Measurements from ENCODE around the gene CREB3L2. TPM values are rescaled to one million over a fixed set of nuclear protein-coding genes. Genes with fewer than 3 reads are reported as not detected.

CREB3L2 gene
- polyA plus RNA-seq, 1 of the 3 experiments (the other 2 are of a cell fraction) = 22.9 TPM

GRCh38 chr7:137970253-137970975 is 31.5 kb downstream of the CREB3L2 start:
- H3K36me3 ChIP-seq (replicated peaks in 1 of 2; ENCODE audit: control insufficient read depth in 1 of 2, insufficient read depth in 2 of 2, low read length in 1 of 2) = peaks cover 0 to 12% of the 10 kb centered on the region in 2 experiments
- DNase-seq = no peak
- peaks cover 15 to 31% of the 10 kb centered on the region in 2 experiments; a peak in 3 of 4 replicates for H3K4me1 ChIP-seq (ENCODE audit: control insufficient read depth in 1 of 2, insufficient read depth in 2 of 2, low read depth in 1 of 2, low read length in 1 of 2)
- H3K4me2 ChIP-seq = peak overlapping the region; percentile 12; the same call in 1 of the 2 replicates
- 45% methylated on average over 8 of the region's 8 CpGs for WGBS (ENCODE audit: low lambda C conversion rate)
- H3K27ac ChIP-seq (ENCODE audit: low read depth in 2 of 2, low read length in 1 of 2) = peak overlapping the region; percentile 84 to 85
- H3F3A ChIP-seq (replicated peaks; ENCODE audit: insufficient read depth) = peaks cover 40% of the 10 kb centered on the region
- ChIA-PET CTCF (interaction anchor here (1.2 to 1.3 kb wide), 2 partner anchors 10 to 32 kb away, joined by 3 to 6 read pairs; no protein-coding TSS in a partner anchor), POLR2A (no interaction called here)
- no peaks in the 10 kb centered on the region for H3K27me3 ChIP-seq (ENCODE audit: insufficient read depth)
- H3K9ac ChIP-seq = peak overlapping the region; percentile 56; the same call in 1 of the 2 replicates
- no peaks in the 10 kb centered on the region for H3K9me2 ChIP-seq
- no peak overlapping the region for H2AFZ ChIP-seq (ENCODE audit: low read depth)
- no peaks in the 10 kb centered on the region for H3K9me3 ChIP-seq
- peaks cover 97% of the 10 kb centered on the region for H3K79me2 ChIP-seq (ENCODE audit: insufficient read depth)
- H3K4me3 ChIP-seq (ENCODE audit: low read depth in 2 of 2, low read length in 1 of 2) = no peak overlapping the region
- H4K20me1 ChIP-seq (ENCODE audit: insufficient read depth) = no peaks in the 10 kb centered on the region; the same call in 1 of the 2 replicates
- TF ChIP-seq TEAD4 (IDR thresholded peaks at IDR 0.05; ENCODE audit: borderline replicate concordance, insufficient read depth) (peak; percentile 47; the same call in 1 of the 2 replicates), TAF1 (IDR thresholded peaks at IDR 0.05; ENCODE audit: borderline replicate concordance, low read depth, low read length) (no peak; the same call in 1 of the 2 replicates), USF2 (IDR thresholded peaks at IDR 0.05; ENCODE audit: borderline replicate concordance, low read depth, low read length) (no peak), FOXJ3 (CRISPR knock-in tag; IDR thresholded peaks at IDR 0.05) (no peak), POLR2AphosphoS5 (IDR thresholded peaks at IDR 0.05; ENCODE audit: low read depth, low read length) (peak; percentile 32; the same call in 1 of the 2 replicates), TCF12 (IDR thresholded peaks at IDR 0.05) (peak; percentile 78), REST (IDR thresholded peaks at IDR 0.05; ENCODE audit: low read depth, low read length) (peak; percentile 88), CTCF (IDR thresholded peaks at IDR 0.05) (no peak), GABPA (IDR thresholded peaks at IDR 0.05; ENCODE audit: low read depth) (no peak), RXRA (IDR thresholded peaks at IDR 0.05; ENCODE audit: borderline replicate concordance, low read depth) (peak; percentile 21; the same call in 1 of the 2 replicates), SIN3A (IDR thresholded peaks at IDR 0.05; ENCODE audit: borderline replicate concordance, low read depth, low read length) (no peak; the same call in 1 of the 2 replicates), GATA2 (CRISPR knock-in tag; IDR thresholded peaks at IDR 0.05) (no peak), FOSL2 (IDR thresholded peaks at IDR 0.05; ENCODE audit: borderline replicate concordance, low read depth) (peak; percentile 28; the same call in 1 of the 2 replicates), RAD21 (IDR thresholded peaks at IDR 0.05; ENCODE audit: low read length) (no peak), MXI1 (IDR thresholded peaks at IDR 0.05; ENCODE audit: low read depth, low read length) (no peak), NFIC (IDR thresholded peaks at IDR 0.05; ENCODE audit: borderline replicate concordance) (peak; percentile 86), JUND (IDR thresholded peaks at IDR 0.05) (no peak; the same call in 1 of the 2 replicates), FOXM1 (IDR thresholded peaks at IDR 0.05; ENCODE audit: low read depth) (peak; percentile 59; the same call in 1 of the 2 replicates), EZH2phosphoT487 (IDR thresholded peaks at IDR 0.05; ENCODE audit: borderline replicate concordance, low read depth) (no peak), EP300 (IDR thresholded peaks at IDR 0.05; ENCODE audit: borderline replicate concordance in 1 of 2, low read depth in 1 of 2, low read length in 1 of 2) (peak in 1 of 2 experiments; percentile 85; a peak in 2 of 4 replicates), NRF1 (IDR thresholded peaks at IDR 0.05; ENCODE audit: low read depth, low read length) (no peak), MAX (IDR thresholded peaks at IDR 0.05; ENCODE audit: low read depth) (peak; percentile 90), SMC3 (IDR thresholded peaks at IDR 0.05; ENCODE audit: low read depth, low read length) (no peak), RCOR1 (IDR thresholded peaks at IDR 0.05; ENCODE audit: low read length) (no peak)
- TF ChIP-seq, protein P1, sequence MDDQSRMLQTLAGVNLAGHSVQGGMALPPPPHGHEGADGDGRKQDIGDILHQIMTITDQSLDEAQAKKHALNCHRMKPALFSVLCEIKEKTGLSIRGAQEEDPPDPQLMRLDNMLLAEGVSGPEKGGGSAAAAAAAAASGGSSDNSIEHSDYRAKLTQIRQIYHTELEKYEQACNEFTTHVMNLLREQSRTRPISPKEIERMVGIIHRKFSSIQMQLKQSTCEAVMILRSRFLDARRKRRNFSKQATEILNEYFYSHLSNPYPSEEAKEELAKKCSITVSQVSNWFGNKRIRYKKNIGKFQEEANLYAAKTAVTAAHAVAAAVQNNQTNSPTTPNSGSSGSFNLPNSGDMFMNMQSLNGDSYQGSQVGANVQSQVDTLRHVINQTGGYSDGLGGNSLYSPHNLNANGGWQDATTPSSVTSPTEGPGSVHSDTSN (IDR thresholded peaks at IDR 0.05) = peak; percentile 80

Measured in SK-N-SH (cell line).